ENCODE measurements around the gene HOXC5. TPM values are rescaled to one million over a fixed set of nuclear protein-coding genes. Genes with fewer than 3 reads are reported as not detected.
A peak's percentile ranks its signal among the peaks of the same experiment; 100 is the strongest.

Gene HOXC5
- total RNA-seq, 1 experiment from 2014 or later: not detected

GRCh38 chr12:53996240-53997203 is 36.3 kb upstream of the HOXC5 start:
- H3K79me1 ChIP-seq (ENCODE audit: insufficient read depth, low read depth, low read length, poor library complexity, severe bottlenecking): no peaks in the 10 kb centered on the region
- H2BK120ac ChIP-seq (ENCODE audit: low read depth, low read length, poor library complexity, severe bottlenecking): no peak overlapping the region
- peaks cover 99% of the 10 kb centered on the region for H3K27me3 ChIP-seq (ENCODE audit: insufficient read depth, low read length)
- no peak overlapping the region for H2BK5ac ChIP-seq (ENCODE audit: insufficient read length, low read length)
- H3K79me2 ChIP-seq (ENCODE audit: insufficient read depth, low read length): no peaks in the 10 kb centered on the region
- no peak overlapping the region for H4K8ac ChIP-seq (replicated peaks; ENCODE audit: insufficient read length, low read depth, low read length)
- H3T11ph ChIP-seq (ENCODE audit: low read length): no peak overlapping the region
- no peak overlapping the region for H2AK5ac ChIP-seq (ENCODE audit: insufficient read length, low read length)
- H3K23ac ChIP-seq (ENCODE audit: insufficient read length, low read depth, low read length): no peak overlapping the region
- no peak overlapping the region for H2BK15ac ChIP-seq (ENCODE audit: low read depth, low read length)
- Mint-ChIP-seq H3K4me3 (peak overlapping the region in 1 of 2 experiments; percentile 68; a peak in 3 of 5 replicates), H3K27me3 (ENCODE audit: low read depth) (peaks cover 100% of the 10 kb centered on the region), H3K36me3 (ENCODE audit: insufficient read depth in 1 of 3, low read depth in 3 of 3) (no peaks in the 10 kb centered on the region), H3K9me3 (peaks cover 0 to 3% of the 10 kb centered on the region in 2 experiments; a peak in 2 of 5 replicates), H3K27ac (no peak overlapping the region), H3K4me1 (peaks cover 7 to 31% of the 10 kb centered on the region in 2 experiments)
- TF ChIP-seq, protein P1, sequence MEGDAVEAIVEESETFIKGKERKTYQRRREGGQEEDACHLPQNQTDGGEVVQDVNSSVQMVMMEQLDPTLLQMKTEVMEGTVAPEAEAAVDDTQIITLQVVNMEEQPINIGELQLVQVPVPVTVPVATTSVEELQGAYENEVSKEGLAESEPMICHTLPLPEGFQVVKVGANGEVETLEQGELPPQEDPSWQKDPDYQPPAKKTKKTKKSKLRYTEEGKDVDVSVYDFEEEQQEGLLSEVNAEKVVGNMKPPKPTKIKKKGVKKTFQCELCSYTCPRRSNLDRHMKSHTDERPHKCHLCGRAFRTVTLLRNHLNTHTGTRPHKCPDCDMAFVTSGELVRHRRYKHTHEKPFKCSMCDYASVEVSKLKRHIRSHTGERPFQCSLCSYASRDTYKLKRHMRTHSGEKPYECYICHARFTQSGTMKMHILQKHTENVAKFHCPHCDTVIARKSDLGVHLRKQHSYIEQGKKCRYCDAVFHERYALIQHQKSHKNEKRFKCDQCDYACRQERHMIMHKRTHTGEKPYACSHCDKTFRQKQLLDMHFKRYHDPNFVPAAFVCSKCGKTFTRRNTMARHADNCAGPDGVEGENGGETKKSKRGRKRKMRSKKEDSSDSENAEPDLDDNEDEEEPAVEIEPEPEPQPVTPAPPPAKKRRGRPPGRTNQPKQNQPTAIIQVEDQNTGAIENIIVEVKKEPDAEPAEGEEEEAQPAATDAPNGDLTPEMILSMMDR (conservative IDR thresholded peaks at IDR 0.05): no peak
- no peak overlapping the region for H3K14ac ChIP-seq (ENCODE audit: insufficient read depth, low read length)
- no peaks in the 10 kb centered on the region for H3K9me3 ChIP-seq (ENCODE audit: control insufficient read depth, low read depth, low read length)
- H3K4me1 ChIP-seq (ENCODE audit: insufficient read depth, low read length): no peaks in the 10 kb centered on the region
- DNase-seq: no peak
- H3K4me2 ChIP-seq (ENCODE audit: insufficient read depth, insufficient read length, low read length): peak overlapping the region; percentile 41
- H4K20me1 ChIP-seq (ENCODE audit: control insufficient read depth, insufficient read depth, insufficient read length): no peaks in the 10 kb centered on the region
- no peak overlapping the region for H2BK12ac ChIP-seq (ENCODE audit: insufficient read length, low read depth, low read length)
- H3K18ac ChIP-seq (ENCODE audit: insufficient read length, low read depth, low read length): no peak overlapping the region
- no peak overlapping the region for H3K4ac ChIP-seq (ENCODE audit: low read depth, low read length)
- no peak overlapping the region for H3K9ac ChIP-seq (ENCODE audit: extremely low read depth, insufficient read length, low read length)
- no peak overlapping the region for H3K56ac ChIP-seq (ENCODE audit: insufficient read length, low read depth, low read length)
- H2AFZ ChIP-seq (ENCODE audit: low read length): no peak overlapping the region
- no peak overlapping the region for H3K27ac ChIP-seq (ENCODE audit: insufficient read length, low read depth, low read length)
- H4K91ac ChIP-seq (ENCODE audit: insufficient read length, low read depth, low read length): no peak overlapping the region
- WGBS (ENCODE audit: extremely low coverage, insufficient read length, low lambda C conversion rate): no CpG with 5 or more reads among the region's 29 CpGs
- no peaks in the 10 kb centered on the region for H3K23me2 ChIP-seq (ENCODE audit: insufficient read length, low read depth, low read length, poor library complexity, severe bottlenecking)
- no peak overlapping the region for H4K5ac ChIP-seq (ENCODE audit: insufficient read length, low read depth, low read length)
- no peak overlapping the region for H2BK20ac ChIP-seq (ENCODE audit: low read depth, low read length, poor library complexity, severe bottlenecking)
